Measurements from ENCODE around the gene PRH2. TPM values are rescaled to one million over a fixed set of nuclear protein-coding genes. Genes with fewer than 3 reads are reported as not detected.

Gene PRH2
- total RNA-seq, 1 donor from 2014 or later, result not detected

- no peak for ATAC-seq
- H3K9me3 ChIP-seq, result no peaks in the 10 kb centered on the region
- no peaks in the 10 kb centered on the region for H3K4me1 ChIP-seq
- TF ChIP-seq CTCF (IDR thresholded peaks at IDR 0.05), result no peak
- H3K27me3 ChIP-seq, result no peaks in the 10 kb centered on the region
- no peak overlapping the region for H3K4me3 ChIP-seq
- no peak for DNase-seq
- H3K36me3 ChIP-seq, result no peaks in the 10 kb centered on the region
- H3K27ac ChIP-seq, result no peak overlapping the region
- intact Hi-C loops (cut with DNase I), result no loop called here
These were observed 13.0 kb downstream of the PRH2 start for GRCh38 chr12:10941916-10942607.

- no peaks in the 10 kb centered on the region for H3K4me1 ChIP-seq
These were observed 14.1 kb downstream of the PRH2 start for GRCh38 chr12:10943167-10943566.

GRCh38 chr12:10952645-10953044, 23.6 kb downstream of the PRH2 start:
- DNase-seq (no peak), ATAC-seq (no peak)
- Histone ChIP-seq H3K36me3 (no peaks in the 10 kb centered on the region), H3K4me1 (no peaks in the 10 kb centered on the region), H3K27ac (no peak overlapping the region), H3K27me3 (no peaks in the 10 kb centered on the region), H3K4me3 (no peak overlapping the region), H3K9me3 (no peaks in the 10 kb centered on the region)
- no peak for TF ChIP-seq CTCF (IDR thresholded peaks at IDR 0.05)
- intact Hi-C loops (cut with DNase I), result no loop called here

More at GRCh38 chr12:10943167-10943566, 14.1 kb downstream of the PRH2 start:
- ATAC-seq, result no peak
- no peaks in the 10 kb centered on the region for H3K9me3 ChIP-seq
- no peaks in the 10 kb centered on the region for H3K27me3 ChIP-seq
- TF ChIP-seq CTCF (IDR thresholded peaks at IDR 0.05), result no peak
- no peak for DNase-seq
- H3K4me3 ChIP-seq, result no peak overlapping the region
- intact Hi-C loops (cut with DNase I), result no loop called here
- H3K36me3 ChIP-seq, result no peaks in the 10 kb centered on the region
- no peak overlapping the region for H3K27ac ChIP-seq

- DNase-seq (no peak), ATAC-seq (no peak)
- intact Hi-C loops (cut with DNase I), result no loop called here
- Histone ChIP-seq H3K4me1 (no peaks in the 10 kb centered on the region), H3K9me3 (no peaks in the 10 kb centered on the region), H3K27me3 (no peaks in the 10 kb centered on the region), H3K27ac (no peak overlapping the region), H3K4me3 (no peak overlapping the region), H3K36me3 (no peaks in the 10 kb centered on the region)
- TF ChIP-seq CTCF (IDR thresholded peaks at IDR 0.05), result no peak
These were observed 27.0 kb downstream of the PRH2 start for GRCh38 chr12:10956085-10956484.

GRCh38 chr12:10957741-10958140, 28.7 kb downstream of the PRH2 start:
- H3K36me3 ChIP-seq, result no peaks in the 10 kb centered on the region
- no peaks in the 10 kb centered on the region for H3K27me3 ChIP-seq
- no peak for TF ChIP-seq CTCF (IDR thresholded peaks at IDR 0.05)
- ATAC-seq (no peak), DNase-seq (no peak)
- H3K9me3 ChIP-seq, result no peaks in the 10 kb centered on the region
- intact Hi-C loops (cut with DNase I), result no loop called here
- no peak overlapping the region for H3K4me3 ChIP-seq
- H3K4me1 ChIP-seq, result no peaks in the 10 kb centered on the region
- no peak overlapping the region for H3K27ac ChIP-seq

- Histone ChIP-seq H3K9me3 (no peaks in the 10 kb centered on the region), H3K36me3 (no peaks in the 10 kb centered on the region), H3K4me3 (no peak overlapping the region), H3K27ac (no peak overlapping the region), H3K27me3 (no peaks in the 10 kb centered on the region), H3K4me1 (no peaks in the 10 kb centered on the region)
- DNase-seq (no peak), ATAC-seq (no peak)
- intact Hi-C loops (cut with DNase I), result no loop called here
- TF ChIP-seq CTCF (IDR thresholded peaks at IDR 0.05), result no peak
These were observed 30.8 kb downstream of the PRH2 start for GRCh38 chr12:10959804-10960203.
